ENCODE data around the gene AGER. TPM values are rescaled to one million over a fixed set of nuclear protein-coding genes. Genes with fewer than 3 reads are reported as not detected.
A peak's percentile ranks its signal among the peaks of the same experiment; 100 is the strongest.
"Not testable (repeated sequence)": the region's sequence is repeated elsewhere in the genome, so short reads cannot be mapped to it uniquely, and the experiment has no call there.

The AGER gene
- total RNA-seq, 2 experiments from 2014 or later: 45.4 to 47.1 TPM

- CTCF ChIA-PET: no interaction called here
- no peak for DNase-seq
- peaks cover 62% of the 10 kb centered on the region for H3K36me3 Mint-ChIP-seq (ENCODE audit: low read depth)
- H3K4me3 Mint-ChIP-seq: peak overlapping the region; percentile 100
- peak overlapping the region; percentile 69 for H3K27ac Mint-ChIP-seq
- H3K4me1 Mint-ChIP-seq: peaks cover 54% of the 10 kb centered on the region
- POLR2A ChIA-PET: no interaction called here
- no peaks in the 10 kb centered on the region for H3K9me3 Mint-ChIP-seq
- no peaks in the 10 kb centered on the region for H3K27me3 Mint-ChIP-seq
Measured at GRCh38 chr6:32189069-32189741, 5.2 kb upstream of the AGER start.

- no peak for DNase-seq
- H3K9me3 Mint-ChIP-seq: no peaks in the 10 kb centered on the region
- peaks cover 64% of the 10 kb centered on the region for H3K36me3 Mint-ChIP-seq (ENCODE audit: low read depth)
- H3K27me3 Mint-ChIP-seq: no peaks in the 10 kb centered on the region
- H3K27ac Mint-ChIP-seq: peak overlapping the region; percentile 69
- ChIA-PET POLR2A (no interaction called here), CTCF (interaction anchor here (0.5 kb wide), 1 partner anchor 27 kb away, joined by 3 read pairs; no protein-coding TSS in a partner anchor)
- H3K4me3 Mint-ChIP-seq: peak overlapping the region; percentile 100
- peaks cover 49% of the 10 kb centered on the region for H3K4me1 Mint-ChIP-seq
Measured at GRCh38 chr6:32188381-32189068, 4.5 kb upstream of the AGER start.

GRCh38 chr6:32187725-32188380 is 3.8 kb upstream of the AGER start:
- H3K9me3 Mint-ChIP-seq, POLR2A ChIA-PET, H3K27me3 Mint-ChIP-seq, DNase-seq: not testable (repeated sequence)
- H3K4me3 Mint-ChIP-seq: peak overlapping the region; percentile 100
- CTCF ChIA-PET: interaction anchor here (0.5 to 1.5 kb wide), 2 partner anchors 8 to 28 kb away, joined by 3 to 4 read pairs; no protein-coding TSS in a partner anchor
- peaks cover 64% of the 10 kb centered on the region for H3K36me3 Mint-ChIP-seq (ENCODE audit: low read depth)
- peak overlapping the region; percentile 67 for H3K27ac Mint-ChIP-seq
- H3K4me1 Mint-ChIP-seq: peaks cover 43% of the 10 kb centered on the region

- H3K9me3 Mint-ChIP-seq: no peaks in the 10 kb centered on the region
- POLR2A ChIA-PET: no interaction called here
- peak overlapping the region; percentile 42 for H3K4me3 Mint-ChIP-seq
- peaks cover 43% of the 10 kb centered on the region for H3K4me1 Mint-ChIP-seq
- peak overlapping the region; percentile 67 for H3K27ac Mint-ChIP-seq
- no peaks in the 10 kb centered on the region for H3K27me3 Mint-ChIP-seq
- H3K36me3 Mint-ChIP-seq (ENCODE audit: low read depth): peaks cover 67% of the 10 kb centered on the region
- no peak for DNase-seq
- CTCF ChIA-PET: interaction anchor here (1.5 kb wide), 1 partner anchor 9 kb away, joined by 4 read pairs; no protein-coding TSS in a partner anchor
Measured at GRCh38 chr6:32187009-32187709, 3.1 kb upstream of the AGER start.

- H3K4me3 Mint-ChIP-seq, H3K9me3 Mint-ChIP-seq, H3K27me3 Mint-ChIP-seq, POLR2A ChIA-PET, DNase-seq: not testable (repeated sequence)
- H3K36me3 Mint-ChIP-seq (ENCODE audit: low read depth): peaks cover 61% of the 10 kb centered on the region
- CTCF ChIA-PET: interaction anchor here (1.5 kb wide), 1 partner anchor 9 kb away, joined by 4 read pairs; no protein-coding TSS in a partner anchor
- peaks cover 49% of the 10 kb centered on the region for H3K4me1 Mint-ChIP-seq
- H3K27ac Mint-ChIP-seq: peak overlapping the region; percentile 75
Measured at GRCh38 chr6:32186151-32186840, 2.2 kb upstream of the AGER start.

GRCh38 chr6:32185681-32186131 is 1.7 kb upstream of the AGER start:
- Mint-ChIP-seq H3K4me3 (peak overlapping the region; percentile 25), H3K36me3 (ENCODE audit: low read depth) (peaks cover 59% of the 10 kb centered on the region), H3K4me1 (peaks cover 52% of the 10 kb centered on the region), H3K27ac (peak overlapping the region; percentile 75)
- DNase-seq, H3K27me3 Mint-ChIP-seq, H3K9me3 Mint-ChIP-seq, POLR2A ChIA-PET, CTCF ChIA-PET: not testable (repeated sequence)

GRCh38 chr6:32183483-32184083 is 470 bp downstream of the AGER start:
- H3K36me3 Mint-ChIP-seq (ENCODE audit: low read depth): peaks cover 61% of the 10 kb centered on the region
- peaks cover 62% of the 10 kb centered on the region for H3K4me1 Mint-ChIP-seq
- no peak for DNase-seq
- no peak overlapping the region for H3K27ac Mint-ChIP-seq
- CTCF ChIA-PET: interaction anchor here (2.3 kb wide), 1 partner anchor 12 kb away, joined by 8 read pairs; no protein-coding TSS in a partner anchor
- H3K4me3 Mint-ChIP-seq: no peak overlapping the region
- POLR2A ChIA-PET: no interaction called here
- no peaks in the 10 kb centered on the region for H3K27me3 Mint-ChIP-seq
- H3K9me3 Mint-ChIP-seq: no peaks in the 10 kb centered on the region

- no peaks in the 10 kb centered on the region for H3K9me3 Mint-ChIP-seq
- H3K27ac Mint-ChIP-seq: no peak overlapping the region
- no peak overlapping the region for H3K4me3 Mint-ChIP-seq
- ChIA-PET CTCF (interaction anchor here (2.3 kb wide), 1 partner anchor 12 kb away, joined by 8 read pairs; no protein-coding TSS in a partner anchor), POLR2A (no interaction called here)
- peaks cover 59% of the 10 kb centered on the region for H3K4me1 Mint-ChIP-seq
- DNase-seq: no peak
- peaks cover 57% of the 10 kb centered on the region for H3K36me3 Mint-ChIP-seq (ENCODE audit: low read depth)
- H3K27me3 Mint-ChIP-seq: no peaks in the 10 kb centered on the region
Measured at GRCh38 chr6:32183030-32183429, 1.0 kb downstream of the AGER start.

GRCh38 chr6:32182555-32182981 is 1.5 kb downstream of the AGER start:
- POLR2A ChIA-PET: no interaction called here
- H3K27me3 Mint-ChIP-seq: no peaks in the 10 kb centered on the region
- peak overlapping the region; percentile 26 for H3K27ac Mint-ChIP-seq
- no peaks in the 10 kb centered on the region for H3K9me3 Mint-ChIP-seq
- H3K36me3 Mint-ChIP-seq (ENCODE audit: low read depth): peaks cover 52% of the 10 kb centered on the region
- H3K4me3 Mint-ChIP-seq: no peak overlapping the region
- CTCF ChIA-PET: interaction anchor here (1.8 to 2.3 kb wide), 2 partner anchors 8 to 13 kb away, joined by 6 to 8 read pairs; partner anchors contain the start of gene PBX2
- DNase-seq: no peak
- peaks cover 55% of the 10 kb centered on the region for H3K4me1 Mint-ChIP-seq

GRCh38 chr6:32181915-32182529 is 2.0 kb downstream of the AGER start:
- peaks cover 47% of the 10 kb centered on the region for H3K36me3 Mint-ChIP-seq (ENCODE audit: low read depth)
- no peaks in the 10 kb centered on the region for H3K9me3 Mint-ChIP-seq
- peak overlapping the region; percentile 26 for H3K27ac Mint-ChIP-seq
- H3K4me3 Mint-ChIP-seq: no peak overlapping the region
- no peaks in the 10 kb centered on the region for H3K27me3 Mint-ChIP-seq
- no peak for DNase-seq
- peaks cover 55% of the 10 kb centered on the region for H3K4me1 Mint-ChIP-seq
- ChIA-PET POLR2A (no interaction called here), CTCF (interaction anchor here (1.8 to 2.3 kb wide), 2 partner anchors 8 to 13 kb away, joined by 6 to 8 read pairs; partner anchors contain the start of gene PBX2)

GRCh38 chr6:32181148-32181702 is 2.8 kb downstream of the AGER start:
- POLR2A ChIA-PET: no interaction called here
- DNase-seq: no peak
- Mint-ChIP-seq H3K36me3 (ENCODE audit: low read depth) (peaks cover 40% of the 10 kb centered on the region), H3K27me3 (no peaks in the 10 kb centered on the region), H3K9me3 (no peaks in the 10 kb centered on the region), H3K4me3 (no peak overlapping the region), H3K27ac (no peak overlapping the region), H3K4me1 (peaks cover 55% of the 10 kb centered on the region)
- CTCF ChIA-PET: interaction anchor here (1.8 to 2.3 kb wide), 2 partner anchors 9 to 14 kb away, joined by 6 to 8 read pairs; partner anchors contain the start of gene PBX2
